Mesenchymal stem cell (in vitro differentiated cells and primary cell): ENCODE data around the gene PTPRN2.

Source experiments
- DNase-seq: peaks from one replicate; pipeline ENCODE4 v3.0.0-alpha.2; 2013
- H2AFZ ChIP-seq: one replicate; pipeline ENCODE4 v1.6.1; 2013; ENCODE audit warnings: low read depth, mild to moderate bottlenecking, control low read depth, inconsistent platforms, low read length, moderate library complexity
- H2AK5ac ChIP-seq: 2 replicates; pipeline ENCODE4 v1.6.1; 2013; ENCODE audit warnings: low read length, moderate library complexity, mild to moderate bottlenecking, inconsistent platforms; ENCODE audit not compliant: severe bottlenecking
- H2BK120ac ChIP-seq: one replicate; pipeline ENCODE4 v1.6.1; 2013; ENCODE audit warnings: low read depth, mild to moderate bottlenecking, inconsistent platforms, low read length, moderate library complexity
- H2BK12ac ChIP-seq, 2 experiments: one replicate each; pipeline ENCODE4 v1.6.1; 2013; ENCODE audit warnings: inconsistent platforms in 2 of 2, low read length in 2 of 2, mild to moderate bottlenecking in 2 of 2, moderate library complexity in 2 of 2, control low read depth in 1 of 2
- H2BK15ac ChIP-seq: one replicate; pipeline ENCODE4 v1.6.1; 2013; ENCODE audit warnings: mild to moderate bottlenecking, low read depth, inconsistent platforms; ENCODE audit not compliant: poor library complexity, severe bottlenecking
- H2BK5ac ChIP-seq: 2 replicates; pipeline ENCODE4 v1.6.1; 2013; ENCODE audit warnings: low read depth, mild to moderate bottlenecking, low read length, control low read depth, inconsistent platforms; ENCODE audit not compliant: poor library complexity, severe bottlenecking
- H3K14ac ChIP-seq, 2 experiments: one replicate each; pipeline ENCODE4 v1.6.1; 2013; ENCODE audit warnings: inconsistent platforms in 2 of 2, low read length in 2 of 2, control low read depth in 1 of 2, mild to moderate bottlenecking in 1 of 2, moderate library complexity in 1 of 2
- H3K18ac ChIP-seq, 2 experiments: one replicate each; pipeline ENCODE4 v1.6.1; 2013; ENCODE audit warnings: inconsistent platforms in 2 of 2, low read length in 2 of 2, control low read depth in 1 of 2, low read depth in 1 of 2, mild to moderate bottlenecking in 1 of 2
- H3K23ac ChIP-seq, 2 experiments: one replicate each; pipeline ENCODE4 v1.6.1; 2013; ENCODE audit warnings: inconsistent platforms in 2 of 2, low read length in 2 of 2, mild to moderate bottlenecking in 2 of 2, moderate library complexity in 2 of 2, control low read depth in 1 of 2
- H3K27ac ChIP-seq: 2 replicates; pipeline ENCODE4 v1.5.1; 2013; ENCODE audit warnings: mild to moderate bottlenecking, moderate library complexity, low read length, control low read depth, inconsistent platforms; ENCODE audit not compliant: poor library complexity, severe bottlenecking
- H3K27me3 ChIP-seq, 2 experiments: 2 replicates each; pipeline versions ENCODE4 v1.6.1 to v1.7.0; 2013; ENCODE audit warnings: low read length in 2 of 2, mild to moderate bottlenecking in 2 of 2, moderate library complexity in 2 of 2, control low read depth in 1 of 2, inconsistent platforms in 1 of 2; ENCODE audit not compliant: control insufficient read depth in 1 of 2, insufficient read depth in 1 of 2
- H3K36me3 ChIP-seq, 2 experiments: 2 replicates each; pipeline versions ENCODE4 v1.6.1 to v1.7.0; 2013; ENCODE audit warnings: low read length in 2 of 2, control low read depth in 1 of 2, inconsistent platforms in 1 of 2, low read depth in 1 of 2, mild to moderate bottlenecking in 1 of 2; ENCODE audit not compliant: insufficient read depth in 2 of 2, control insufficient read depth in 1 of 2
- H3K4ac ChIP-seq, 2 experiments: one replicate each; pipeline ENCODE4 v1.6.1; 2013; ENCODE audit warnings: inconsistent platforms in 2 of 2, low read length in 2 of 2, mild to moderate bottlenecking in 2 of 2, moderate library complexity in 2 of 2, control low read depth in 1 of 2, low read depth in 1 of 2
- H3K4me1 ChIP-seq: 2 replicates; pipeline ENCODE4 v1.6.1; 2013; ENCODE audit warnings: low read depth, low read length, control low read depth; ENCODE audit not compliant: control insufficient read depth, insufficient read depth
- H3K4me2 ChIP-seq: 2 replicates; pipeline ENCODE4 v1.6.1; 2013; ENCODE audit warnings: low read length, mild to moderate bottlenecking, inconsistent platforms; ENCODE audit not compliant: poor library complexity, severe bottlenecking
- H3K4me3 ChIP-seq, 2 experiments: 2 replicates each; pipeline versions ENCODE4 v1.5.1 to v1.7.0; 2013; ENCODE audit warnings: low read length in 2 of 2, mild to moderate bottlenecking in 2 of 2, control low read depth in 1 of 2, low read depth in 1 of 2; ENCODE audit not compliant: insufficient read depth in 1 of 2
- H3K79me1 ChIP-seq: replicated peaks from 2 replicates; pipeline ENCODE4 v1.6.1; 2013; ENCODE audit warnings: mild to moderate bottlenecking, control low read depth, low read length, inconsistent platforms; ENCODE audit not compliant: poor library complexity, severe bottlenecking
- H3K9ac ChIP-seq: 2 replicates; pipeline ENCODE4 v1.7.0; 2013; ENCODE audit warnings: mild to moderate bottlenecking, low read length, moderate library complexity
- H3K9me3 ChIP-seq: 2 replicates; pipeline ENCODE4 v1.7.0; 2013; ENCODE audit warnings: mild to moderate bottlenecking, low read length; ENCODE audit not compliant: control insufficient read depth
- H4K8ac ChIP-seq: one replicate; pipeline ENCODE4 v1.6.1; 2013; ENCODE audit warnings: inconsistent platforms, mild to moderate bottlenecking, low read length, moderate library complexity
- H4K91ac ChIP-seq: one replicate; pipeline ENCODE4 v1.6.1; 2013; ENCODE audit warnings: mild to moderate bottlenecking, low read length, inconsistent platforms
- WGBS: methylation state at CpG from one replicate; pipeline ENCODE4 v1.1.7; 2013; ENCODE audit warnings: mixed read lengths; 5-methylcytosine and 5-hydroxymethylcytosine counted together

The PTPRN2 gene

DNA sequence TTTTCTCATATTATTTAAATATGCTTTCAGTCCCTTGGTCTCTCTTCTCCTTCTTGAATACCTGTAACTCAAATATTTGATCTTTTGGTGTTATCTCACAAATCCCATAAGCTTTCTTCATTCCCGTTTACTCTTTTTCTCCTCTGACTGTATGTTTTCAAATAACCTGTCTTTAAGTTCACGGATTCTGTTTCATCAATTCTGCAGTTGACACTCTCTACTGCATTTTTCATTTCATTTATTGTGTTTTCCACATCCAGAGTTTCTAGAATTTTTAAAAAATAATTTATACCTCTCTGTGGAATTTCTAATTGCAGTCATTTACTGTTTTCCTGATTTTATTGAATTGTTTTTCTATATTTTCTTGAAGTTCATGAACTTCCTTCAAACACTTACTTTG, 298.4 kb downstream of the PTPRN2 start:
- H3K14ac ChIP-seq: no peak overlapping the region
- H3K79me1 ChIP-seq: no peaks in the 10 kb centered on the region
- H3K36me3 ChIP-seq: no peaks in the 10 kb centered on the region
- H2AK5ac ChIP-seq: no peak overlapping the region
- H3K4me3 ChIP-seq: no peak overlapping the region
- no peak overlapping the region for H3K23ac ChIP-seq
- 76% methylated on average over 2 of the region's 2 CpGs for WGBS
- no peaks in the 10 kb centered on the region for H3K27me3 ChIP-seq
- H2BK15ac ChIP-seq: no peak overlapping the region
- H2BK5ac ChIP-seq: no peak overlapping the region
- H3K9me3 ChIP-seq: peaks cover 53% of the 10 kb centered on the region
- H3K27ac ChIP-seq: no peak overlapping the region
- no peak overlapping the region for H4K91ac ChIP-seq
- H2BK120ac ChIP-seq: no peak overlapping the region
- H4K8ac ChIP-seq: no peak overlapping the region
- DNase-seq: no peak
- H3K4ac ChIP-seq: no peak overlapping the region
- no peak overlapping the region for H3K4me2 ChIP-seq
- H2BK12ac ChIP-seq: no peak overlapping the region
- H3K18ac ChIP-seq: no peak overlapping the region
- H2AFZ ChIP-seq: no peak overlapping the region
- no peaks in the 10 kb centered on the region for H3K4me1 ChIP-seq
- H3K9ac ChIP-seq: no peak overlapping the region

DNA sequence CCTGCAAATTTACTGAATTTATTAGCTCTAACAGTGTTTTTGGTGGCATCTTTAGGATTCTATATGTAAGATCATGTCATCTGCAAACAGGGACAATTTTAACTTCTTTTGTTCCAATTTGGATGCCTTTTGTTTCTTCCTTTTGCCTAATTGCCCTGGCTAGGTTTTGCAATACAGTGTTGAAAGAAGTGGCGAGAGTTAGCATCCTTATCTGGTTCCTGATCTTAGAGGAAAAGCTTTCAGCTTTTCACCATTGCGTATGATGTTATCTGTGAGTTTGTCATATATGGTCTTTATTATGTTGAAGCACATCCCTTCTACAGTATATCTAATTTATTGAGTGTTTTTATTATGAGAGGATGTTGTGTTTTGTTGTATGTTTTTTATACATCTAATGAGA, 301.4 kb downstream of the PTPRN2 start:
- Histone ChIP-seq H3K4me3 (no peak overlapping the region), H3K14ac (no peak overlapping the region), H4K8ac (no peak overlapping the region), H3K36me3 (peaks cover 0 to 3% of the 10 kb centered on the region in 2 experiments), H3K18ac (no peak overlapping the region), H2BK120ac (no peak overlapping the region), H3K27ac (no peak overlapping the region), H2AFZ (no peak overlapping the region), H3K9me3 (peaks cover 46% of the 10 kb centered on the region), H3K23ac (no peak overlapping the region), H2AK5ac (no peak overlapping the region), H3K4me1 (no peaks in the 10 kb centered on the region), H3K4ac (no peak overlapping the region), H3K9ac (no peak overlapping the region), H4K91ac (no peak overlapping the region), H2BK15ac (no peak overlapping the region), H3K79me1 (no peaks in the 10 kb centered on the region), H3K27me3 (no peaks in the 10 kb centered on the region), H3K4me2 (no peak overlapping the region), H2BK5ac (no peak overlapping the region), H2BK12ac (no peak overlapping the region)
- WGBS: no CpG with 5 or more reads among the region's 2 CpGs
- no peak for DNase-seq

DNA sequence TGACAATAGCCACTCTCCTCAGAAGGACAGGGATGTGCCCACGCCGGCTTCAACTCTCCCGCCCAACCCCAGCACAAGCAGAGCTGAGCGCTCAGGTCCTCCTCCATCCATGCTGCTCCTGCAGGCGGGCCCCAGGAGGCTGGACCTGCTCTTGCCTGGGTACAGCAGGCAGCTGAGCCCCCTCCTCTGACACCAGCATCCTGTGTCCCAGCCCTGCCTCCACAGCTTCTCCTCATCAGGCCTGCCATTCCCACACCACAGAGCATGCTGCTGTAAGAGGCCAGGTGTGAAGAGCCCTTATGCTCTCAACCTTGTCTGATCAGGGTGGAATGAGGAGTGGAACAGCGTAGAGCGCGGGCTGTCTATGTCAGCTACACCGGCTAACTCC, 302.2 kb downstream of the PTPRN2 start:
- peaks cover 0 to 3% of the 10 kb centered on the region in 2 experiments for H3K36me3 ChIP-seq
- H3K27ac ChIP-seq: no peak overlapping the region
- no peak for DNase-seq
- WGBS: 84% methylated on average over 9 of the region's 9 CpGs
- H2BK12ac ChIP-seq: no peak overlapping the region
- no peak overlapping the region for H3K18ac ChIP-seq
- H2AK5ac ChIP-seq: no peak overlapping the region
- H3K23ac ChIP-seq: no peak overlapping the region
- H3K4ac ChIP-seq: no peak overlapping the region
- no peak overlapping the region for H2BK120ac ChIP-seq
- H2AFZ ChIP-seq: no peak overlapping the region
- no peak overlapping the region for H4K8ac ChIP-seq
- no peaks in the 10 kb centered on the region for H3K4me1 ChIP-seq
- H3K4me2 ChIP-seq: no peak overlapping the region
- no peak overlapping the region for H3K4me3 ChIP-seq
- no peak overlapping the region for H4K91ac ChIP-seq
- no peak overlapping the region for H2BK15ac ChIP-seq
- H3K27me3 ChIP-seq: no peaks in the 10 kb centered on the region
- H2BK5ac ChIP-seq: no peak overlapping the region
- H3K79me1 ChIP-seq: no peaks in the 10 kb centered on the region
- peaks cover 39% of the 10 kb centered on the region for H3K9me3 ChIP-seq
- no peak overlapping the region for H3K9ac ChIP-seq
- H3K14ac ChIP-seq: no peak overlapping the region

DNA sequence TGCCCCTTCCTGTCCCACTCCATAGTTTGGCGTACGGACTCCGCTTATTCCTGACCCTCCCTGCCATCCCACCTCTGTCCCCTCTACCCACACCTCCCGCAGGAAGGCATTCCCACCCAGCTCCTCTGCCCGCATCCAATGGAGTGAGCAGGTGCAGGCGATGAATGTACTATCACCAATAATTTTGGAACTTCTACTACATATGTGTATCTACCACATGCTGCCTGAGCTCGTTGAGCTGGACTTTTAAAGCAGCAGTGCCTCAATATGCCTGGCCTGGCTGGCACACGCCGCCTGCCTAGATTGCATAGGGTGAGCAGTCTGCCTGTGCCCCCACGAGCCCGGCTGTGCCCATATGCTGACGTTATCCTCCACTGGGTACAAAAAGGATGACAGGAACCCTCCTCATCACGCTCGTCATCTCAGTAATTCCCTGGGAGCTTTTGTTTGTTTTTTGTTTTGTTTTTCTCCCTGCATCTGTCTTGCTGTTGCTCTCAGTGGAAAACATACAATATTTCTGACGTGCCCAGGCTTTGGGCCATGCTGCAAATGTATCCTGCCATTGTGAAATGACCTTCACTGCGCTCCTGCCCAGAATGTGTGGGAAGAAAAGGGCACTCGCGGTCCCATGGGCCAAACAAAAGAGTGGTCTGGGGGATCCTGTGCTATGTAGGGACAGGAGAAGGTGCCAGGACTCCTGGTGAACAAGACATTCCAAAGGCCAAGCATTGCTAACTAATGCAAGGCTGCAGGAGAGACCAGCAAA, 302.8 kb downstream of the PTPRN2 start:
- H4K91ac ChIP-seq: no peak overlapping the region
- no peaks in the 10 kb centered on the region for H3K27me3 ChIP-seq
- no peak overlapping the region for H2BK5ac ChIP-seq
- no peak for DNase-seq
- no peak overlapping the region for H3K4ac ChIP-seq
- 77% methylated on average over 18 of the region's 18 CpGs for WGBS
- no peak overlapping the region for H3K4me2 ChIP-seq
- peaks cover 37% of the 10 kb centered on the region for H3K9me3 ChIP-seq
- no peak overlapping the region for H3K4me3 ChIP-seq
- peaks cover 0 to 3% of the 10 kb centered on the region in 2 experiments for H3K36me3 ChIP-seq
- no peak overlapping the region for H2BK120ac ChIP-seq
- no peak overlapping the region for H2AK5ac ChIP-seq
- H3K27ac ChIP-seq: no peak overlapping the region
- H3K4me1 ChIP-seq: no peaks in the 10 kb centered on the region
- H4K8ac ChIP-seq: no peak overlapping the region
- no peak overlapping the region for H2AFZ ChIP-seq
- H2BK15ac ChIP-seq: no peak overlapping the region
- H3K9ac ChIP-seq: no peak overlapping the region
- H3K79me1 ChIP-seq: no peaks in the 10 kb centered on the region
- H2BK12ac ChIP-seq: no peak overlapping the region
- no peak overlapping the region for H3K23ac ChIP-seq
- no peak overlapping the region for H3K14ac ChIP-seq
- H3K18ac ChIP-seq: no peak overlapping the region
